ENCODE data around the gene DNTT. TPM values are rescaled to one million over a fixed set of nuclear protein-coding genes. Genes with fewer than 3 reads are reported as not detected.

The DNTT gene
- total RNA-seq, 2 donors from 2014 or later = not detected

GRCh38 chr10:96272316-96273280, 31.6 kb upstream of the DNTT start:
- ATAC-seq (peak; percentile 39), DNase-seq (peak in 1 of 2 donors; percentile 48)
- intact Hi-C loops (cut with DNase I, micrococcal nuclease) = no loop called here

- ATAC-seq = peak; percentile 65
- DNase-seq = peak; percentile 69 to 76
- intact Hi-C loops (cut with DNase I, micrococcal nuclease) = no loop called here
These were observed 28.4 kb upstream of the DNTT start for GRCh38 chr10:96275685-96276418.

- intact Hi-C loops (cut with DNase I, micrococcal nuclease) = no loop called here
These were observed 27.8 kb upstream of the DNTT start for GRCh38 chr10:96276426-96276825.

GRCh38 chr10:96276831-96277230, 27.4 kb upstream of the DNTT start:
- intact Hi-C loops (cut with DNase I, micrococcal nuclease) = no loop called here
- DNase-seq (no peak), ATAC-seq (no peak)

More at GRCh38 chr10:96276426-96276825, 27.8 kb upstream of the DNTT start:
- DNase-seq (no peak), ATAC-seq (no peak)

- intact Hi-C loops (cut with DNase I, micrococcal nuclease) = no loop called here
- DNase-seq = no peak
- peak; percentile 27 for ATAC-seq
These were observed 25.0 kb upstream of the DNTT start for GRCh38 chr10:96279191-96279641.

GRCh38 chr10:96280859-96281258, 23.4 kb upstream of the DNTT start:
- ATAC-seq = no peak
- DNase-seq = no peak
- intact Hi-C loops (cut with DNase I, micrococcal nuclease) = no loop called here

GRCh38 chr10:96281444-96282029, 22.7 kb upstream of the DNTT start:
- intact Hi-C loops (cut with DNase I, micrococcal nuclease) = no loop called here
- no peak for DNase-seq
- no peak for ATAC-seq

- intact Hi-C loops (cut with DNase I, micrococcal nuclease) = no loop called here
- ATAC-seq (no peak), DNase-seq (no peak)
These were observed 20.9 kb upstream of the DNTT start for GRCh38 chr10:96283351-96283750.

- intact Hi-C loops (cut with DNase I, micrococcal nuclease) = no loop called here
- no peak for DNase-seq
- no peak for ATAC-seq
These were observed 20.5 kb upstream of the DNTT start for GRCh38 chr10:96283756-96284155.

GRCh38 chr10:96285331-96285752, 18.9 kb upstream of the DNTT start:
- peak; percentile 51 for ATAC-seq
- peak in 1 of 2 donors; percentile 65 for DNase-seq

GRCh38 chr10:96287392-96288105, 16.7 kb upstream of the DNTT start:
- intact Hi-C loops (cut with DNase I, micrococcal nuclease) = no loop called here
- DNase-seq (peak in 1 of 2 donors; percentile 41), ATAC-seq (peak; percentile 89)

More at GRCh38 chr10:96285331-96285752, 18.9 kb upstream of the DNTT start:
- intact Hi-C loops (cut with DNase I, micrococcal nuclease) = no loop called here

GRCh38 chr10:96288151-96288621, 16.0 kb upstream of the DNTT start:
- DNase-seq (no peak), ATAC-seq (peak; percentile 47)
- intact Hi-C loops (cut with DNase I, micrococcal nuclease) = no loop called here

GRCh38 chr10:96289218-96289910, 14.9 kb upstream of the DNTT start:
- intact Hi-C loops (cut with DNase I, micrococcal nuclease) = no loop called here
- no peak for DNase-seq
- ATAC-seq = no peak

- intact Hi-C loops (cut with DNase I, micrococcal nuclease) = loop anchor here (5.0 to 10.0 kb wide), 3 partner anchors 56 to 273 kb away; no protein-coding TSS in a partner anchor
- DNase-seq = no peak
- ATAC-seq = no peak
These were observed 13.7 kb upstream of the DNTT start for GRCh38 chr10:96290368-96291133.

GRCh38 chr10:96292971-96293920, 11.0 kb upstream of the DNTT start:
- intact Hi-C loops (cut with DNase I, micrococcal nuclease) = loop anchor here (5.0 to 10.0 kb wide), 3 partner anchors 58 to 276 kb away; no protein-coding TSS in a partner anchor
- peak; percentile 95 for ATAC-seq

GRCh38 chr10:96295475-96295874, 8.8 kb upstream of the DNTT start:
- no peak for ATAC-seq
- intact Hi-C loops (cut with DNase I, micrococcal nuclease) = loop anchor here in 1 of 2 donors (10.0 kb wide), 1 partner anchor 61 kb away; no protein-coding TSS in a partner anchor
- no peak for DNase-seq

More at GRCh38 chr10:96292971-96293920, 11.0 kb upstream of the DNTT start:
- no peak for DNase-seq
